GM20431 (cell line): Measurements from ENCODE around the gene AMIGO2.

Experiments used
- in situ Hi-C: fragments of 300-500 bp; cut with MseI, MboI; formaldehyde crosslinking; loops from one replicate; pipeline ENCODE4 v1.15.0; 2020; ENCODE audit warnings: low sequenced_read_pairs; ENCODE audit not compliant: unreplicated experiment

Gene AMIGO2

DNA sequence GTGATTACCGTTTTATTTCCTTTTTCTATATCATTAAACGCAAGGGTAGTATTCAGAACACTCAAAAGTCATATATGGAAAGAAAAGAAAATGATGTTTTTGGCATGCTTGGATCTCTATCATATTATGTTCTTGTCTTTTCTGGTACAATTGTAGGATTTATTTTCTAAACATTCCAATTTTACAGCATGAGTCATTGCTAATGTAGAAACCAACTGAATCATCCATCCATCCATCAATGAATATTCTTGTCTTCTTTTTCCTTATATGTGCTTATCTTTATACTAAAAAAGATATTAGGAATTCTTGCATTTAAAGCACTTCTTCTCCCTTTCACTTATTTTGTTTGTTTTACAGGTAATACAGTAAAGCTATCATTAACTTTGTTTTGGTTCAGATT, 20.4 kb upstream of the AMIGO2 start:
- in situ Hi-C loops = no loop called here

DNA sequence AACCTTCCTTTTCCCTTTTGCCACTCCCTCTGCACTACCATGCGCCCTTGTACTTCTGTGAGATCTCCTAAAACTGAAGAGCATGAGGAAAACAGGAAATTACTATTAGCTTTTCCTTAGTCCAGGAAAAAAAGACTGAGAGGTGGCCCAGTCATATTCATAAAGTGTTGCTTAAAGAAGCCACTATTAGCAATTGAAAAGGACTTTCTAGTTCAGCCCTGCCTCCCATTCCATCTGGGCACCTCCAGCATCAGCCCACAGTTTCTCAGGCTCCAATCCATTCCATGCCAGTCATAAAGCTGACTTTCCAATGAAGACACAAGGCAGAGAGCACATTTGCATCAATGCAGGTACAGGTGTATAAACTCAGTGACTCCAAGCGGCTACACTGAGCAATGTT, 19.9 kb upstream of the AMIGO2 start:
- in situ Hi-C loops = loop anchor here (25.0 kb wide), 1 partner anchor 188 kb away; no protein-coding TSS in a partner anchor

DNA sequence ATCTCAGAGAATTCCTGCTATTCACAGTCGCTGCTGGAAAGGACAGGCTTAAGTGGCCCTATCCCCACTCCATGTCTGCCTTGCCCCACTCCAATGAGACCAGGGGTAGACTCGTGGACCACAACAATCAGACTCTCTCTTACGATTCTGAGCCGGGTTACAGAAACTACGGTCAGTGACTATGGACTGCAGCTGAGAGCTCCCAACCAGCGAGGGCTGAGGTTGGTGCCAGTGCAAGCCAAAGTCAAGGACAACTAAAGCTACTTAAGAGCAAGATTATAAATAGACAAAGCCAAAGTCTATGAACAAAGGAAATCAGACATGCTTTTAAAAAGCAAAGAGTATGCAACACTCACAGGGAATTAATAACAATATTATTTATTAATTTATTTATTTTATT, 18.3 kb upstream of the AMIGO2 start:
- in situ Hi-C loops = loop anchor here (25.0 kb wide), 1 partner anchor 189 kb away; no protein-coding TSS in a partner anchor

DNA sequence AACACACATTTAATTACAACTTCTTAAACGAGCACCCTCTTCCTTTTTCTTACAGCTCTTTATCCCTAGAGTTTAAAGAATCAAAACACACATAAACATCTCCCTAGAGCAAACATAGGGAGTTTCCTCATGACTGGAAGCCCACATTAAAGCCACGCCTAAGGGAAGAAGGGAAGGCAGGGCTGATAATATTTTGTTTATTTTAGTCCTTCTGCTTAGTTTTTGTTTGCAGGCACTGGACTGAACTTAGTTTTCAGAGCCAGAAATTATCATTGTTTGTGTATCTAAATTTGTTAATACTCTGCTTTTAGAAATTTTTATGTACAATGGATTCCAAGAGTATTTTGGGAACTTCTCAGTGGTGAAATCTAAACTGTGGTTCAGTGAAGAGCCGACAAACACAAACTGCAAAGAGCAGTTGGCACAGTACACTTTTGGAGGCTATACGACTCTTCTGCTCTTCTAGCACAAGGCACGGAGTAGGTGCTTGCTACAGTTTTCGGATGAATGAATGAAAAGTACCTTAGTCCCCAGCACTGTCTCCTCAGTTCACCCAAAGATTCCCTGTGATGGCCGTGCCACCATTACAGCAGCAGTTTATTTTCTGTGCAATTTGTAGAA, 17.6 kb upstream of the AMIGO2 start:
- in situ Hi-C loops = loop anchor here (25.0 kb wide), 1 partner anchor 190 kb away; no protein-coding TSS in a partner anchor

DNA sequence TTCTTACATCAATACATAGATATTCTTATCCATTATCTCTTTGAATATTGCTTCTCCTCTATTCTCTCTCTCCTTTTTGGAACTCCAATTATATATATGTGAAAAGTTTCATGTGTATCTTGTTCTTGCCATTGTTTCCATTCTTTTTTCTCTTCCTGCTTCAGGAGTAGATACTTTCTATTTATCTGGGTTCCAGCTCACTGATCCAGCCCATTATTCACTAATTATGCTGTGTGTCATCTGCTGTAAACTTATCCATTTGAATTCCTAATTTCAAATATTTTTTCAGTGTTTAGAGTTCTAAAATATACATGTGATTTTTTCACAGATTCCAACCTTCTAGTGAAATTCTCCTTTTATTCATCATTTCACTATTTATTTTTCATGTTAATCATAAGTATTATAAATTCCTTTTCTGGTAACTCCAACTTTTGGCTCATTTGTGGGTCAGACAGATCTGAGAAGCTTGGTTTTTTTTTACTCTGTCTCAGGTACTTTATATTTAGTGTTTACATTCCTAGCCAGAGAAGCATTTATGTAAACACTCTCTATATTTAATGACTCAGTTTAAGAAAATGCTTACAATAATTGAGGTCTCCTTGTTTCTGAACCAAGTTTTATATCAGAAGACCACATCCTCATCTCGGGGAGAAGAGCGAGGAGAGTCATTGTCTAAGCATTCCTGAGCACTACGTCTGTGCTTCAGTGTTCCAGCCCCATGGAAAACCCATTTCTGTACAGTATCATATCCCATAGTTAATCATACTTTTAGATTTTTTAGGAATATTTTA, 15.9 kb upstream of the AMIGO2 start:
- in situ Hi-C loops = loop anchor here (25.0 kb wide), 1 partner anchor 192 kb away; no protein-coding TSS in a partner anchor

DNA sequence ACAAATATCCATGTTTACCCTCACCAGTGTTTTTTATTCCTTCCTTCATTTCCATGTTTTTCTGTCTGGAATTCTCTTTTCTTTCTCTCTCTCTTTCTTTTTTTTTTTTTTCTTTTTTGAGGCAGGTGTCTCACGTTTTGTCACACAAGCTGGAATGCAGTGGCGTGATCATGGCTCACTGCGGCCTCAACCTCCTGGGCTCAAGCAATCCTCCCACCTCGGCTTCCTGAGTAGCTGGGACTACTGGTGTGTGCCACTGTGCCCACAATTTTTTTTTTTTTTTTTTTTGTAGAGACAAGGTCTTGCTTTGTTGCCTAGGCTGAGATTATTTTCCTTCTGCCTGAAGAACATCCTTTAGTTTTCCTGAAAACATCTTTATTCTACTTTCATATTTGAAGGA, 15.0 kb upstream of the AMIGO2 start:
- in situ Hi-C loops = loop anchor here (25.0 kb wide), 1 partner anchor 192 kb away; no protein-coding TSS in a partner anchor

DNA sequence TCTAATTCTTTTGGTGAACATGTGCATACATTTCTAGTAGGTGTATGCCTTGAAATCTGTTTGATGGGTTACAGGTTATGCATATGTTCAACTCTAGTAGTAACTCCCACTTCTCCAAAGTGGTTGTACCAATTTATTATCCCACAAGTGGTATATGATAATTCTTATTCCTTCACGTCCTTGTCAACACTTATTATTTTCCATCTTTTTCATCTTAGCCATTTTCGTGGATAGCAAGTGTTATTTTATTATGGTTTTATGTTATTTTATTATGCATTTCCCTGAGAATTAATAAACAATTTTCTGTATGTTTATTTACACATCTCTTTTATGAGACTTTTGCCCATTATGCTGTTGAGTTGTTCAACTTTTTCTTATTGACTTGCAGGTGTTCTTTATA, 11.2 kb upstream of the AMIGO2 start:
- in situ Hi-C loops = loop anchor here (25.0 kb wide), 1 partner anchor 196 kb away; no protein-coding TSS in a partner anchor

DNA sequence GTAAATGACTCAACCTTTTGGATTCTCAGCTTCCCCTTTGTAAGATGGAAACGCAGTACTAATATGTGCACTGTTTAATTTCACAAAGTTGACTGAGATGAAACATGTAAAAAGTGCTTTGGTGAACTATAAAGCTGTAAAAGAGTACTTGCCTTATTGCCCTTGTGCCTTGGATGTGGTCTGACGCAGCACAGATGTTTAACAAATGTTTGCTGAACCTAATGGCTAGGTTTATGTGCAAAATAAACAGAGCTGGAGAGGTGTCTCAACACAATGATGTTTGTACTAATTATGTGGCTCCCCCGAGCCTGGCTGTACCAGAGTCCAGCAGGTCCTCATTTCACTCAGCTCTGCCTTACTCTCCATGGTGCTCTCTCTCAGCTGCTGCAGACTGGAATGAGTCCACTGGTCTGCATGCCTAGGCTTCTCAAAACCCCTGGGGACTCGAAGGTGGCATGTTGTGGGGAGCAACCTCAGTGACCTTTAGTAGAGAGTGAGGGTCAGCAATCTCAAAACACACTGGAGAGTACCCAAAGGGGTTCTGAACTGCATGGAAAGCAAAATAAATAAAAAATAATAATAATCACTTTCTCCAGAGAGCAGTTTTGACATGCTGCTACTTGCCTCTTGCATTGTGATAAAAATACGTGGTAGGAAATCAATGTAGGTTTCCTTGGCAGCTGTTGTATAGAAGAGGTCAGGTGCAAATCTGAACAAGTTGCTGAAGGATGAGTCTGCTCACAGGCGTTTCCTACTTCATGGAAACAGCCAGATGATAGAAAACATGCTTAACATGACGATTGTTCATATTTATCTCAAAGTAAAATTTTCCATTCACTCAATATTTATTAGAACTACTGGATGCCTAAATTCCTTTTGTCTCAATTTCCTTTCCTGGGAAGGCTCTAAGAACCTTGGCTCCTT, 8.5 kb upstream of the AMIGO2 start:
- in situ Hi-C loops = loop anchor here (25.0 kb wide), 1 partner anchor 199 kb away; no protein-coding TSS in a partner anchor

DNA sequence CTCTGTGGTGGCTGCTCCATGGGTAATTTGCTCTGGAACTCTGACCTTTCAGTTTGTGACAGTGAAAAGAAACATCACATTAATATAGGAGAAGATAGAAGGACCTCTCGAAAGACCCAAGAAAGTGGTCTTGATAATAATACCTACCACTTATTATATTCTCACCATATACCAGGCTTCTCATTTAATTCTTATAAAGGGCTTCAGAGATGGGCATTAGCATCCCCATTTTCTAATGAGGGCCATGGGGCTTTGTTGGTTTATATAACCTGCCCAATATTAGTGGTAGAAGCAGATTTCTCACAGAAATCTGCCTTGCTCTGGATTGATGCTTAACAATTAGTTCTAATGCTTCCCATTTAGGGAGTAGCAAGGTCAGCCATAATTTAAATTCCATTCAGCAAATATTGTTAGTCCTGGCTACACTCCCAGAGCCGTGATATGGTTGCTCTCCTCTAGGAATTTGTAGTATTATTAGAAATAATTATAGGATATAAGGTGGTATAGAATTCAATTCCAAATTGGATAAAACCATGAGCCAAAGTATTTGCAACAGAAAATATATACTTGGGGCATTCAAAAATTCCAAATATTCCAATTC, 7.4 kb upstream of the AMIGO2 start:
- in situ Hi-C loops = loop anchor here (25.0 kb wide), 1 partner anchor 200 kb away; no protein-coding TSS in a partner anchor

DNA sequence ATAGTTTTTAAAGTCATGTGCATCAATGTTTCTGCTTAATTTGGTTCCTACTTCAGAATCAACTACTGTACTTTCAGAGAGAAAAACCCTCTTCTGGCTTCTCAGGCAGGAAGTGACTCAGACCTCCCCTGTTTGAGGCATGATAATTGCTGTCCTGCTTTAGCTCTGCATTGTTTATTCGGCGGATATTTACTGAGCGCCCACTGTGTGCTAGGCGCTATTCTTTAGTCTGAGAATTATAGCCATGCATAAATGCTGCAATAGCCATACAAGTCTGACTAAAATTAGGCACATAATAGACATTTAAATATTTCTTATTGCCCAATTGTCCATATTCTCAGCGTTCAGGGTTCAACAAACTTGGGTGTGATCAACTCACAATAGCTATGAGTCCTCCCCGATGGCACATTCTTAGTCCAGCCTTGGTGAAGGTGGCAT, 6.1 kb upstream of the AMIGO2 start:
- in situ Hi-C loops = loop anchor here (25.0 kb wide), 1 partner anchor 201 kb away; no protein-coding TSS in a partner anchor

DNA sequence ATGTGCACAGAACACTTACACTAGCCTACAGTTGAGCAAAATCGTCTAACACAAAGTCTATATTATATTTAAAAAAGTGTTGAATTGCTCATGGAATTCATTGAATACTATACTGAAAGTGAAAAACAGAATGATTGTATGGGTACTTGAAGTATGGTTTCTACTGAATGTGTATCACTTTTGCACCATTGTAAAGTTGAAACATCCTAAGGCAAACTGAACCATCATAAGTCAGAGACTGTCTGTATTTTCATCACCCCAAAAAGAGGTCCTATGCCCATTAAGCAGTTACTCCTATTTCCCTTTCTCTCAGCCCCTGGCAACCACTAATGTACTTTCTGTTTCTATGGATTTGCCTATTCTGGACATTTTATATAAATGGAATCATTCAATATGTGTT, 4.4 kb upstream of the AMIGO2 start:
- in situ Hi-C loops = loop anchor here (25.0 kb wide), 1 partner anchor 203 kb away; no protein-coding TSS in a partner anchor

DNA sequence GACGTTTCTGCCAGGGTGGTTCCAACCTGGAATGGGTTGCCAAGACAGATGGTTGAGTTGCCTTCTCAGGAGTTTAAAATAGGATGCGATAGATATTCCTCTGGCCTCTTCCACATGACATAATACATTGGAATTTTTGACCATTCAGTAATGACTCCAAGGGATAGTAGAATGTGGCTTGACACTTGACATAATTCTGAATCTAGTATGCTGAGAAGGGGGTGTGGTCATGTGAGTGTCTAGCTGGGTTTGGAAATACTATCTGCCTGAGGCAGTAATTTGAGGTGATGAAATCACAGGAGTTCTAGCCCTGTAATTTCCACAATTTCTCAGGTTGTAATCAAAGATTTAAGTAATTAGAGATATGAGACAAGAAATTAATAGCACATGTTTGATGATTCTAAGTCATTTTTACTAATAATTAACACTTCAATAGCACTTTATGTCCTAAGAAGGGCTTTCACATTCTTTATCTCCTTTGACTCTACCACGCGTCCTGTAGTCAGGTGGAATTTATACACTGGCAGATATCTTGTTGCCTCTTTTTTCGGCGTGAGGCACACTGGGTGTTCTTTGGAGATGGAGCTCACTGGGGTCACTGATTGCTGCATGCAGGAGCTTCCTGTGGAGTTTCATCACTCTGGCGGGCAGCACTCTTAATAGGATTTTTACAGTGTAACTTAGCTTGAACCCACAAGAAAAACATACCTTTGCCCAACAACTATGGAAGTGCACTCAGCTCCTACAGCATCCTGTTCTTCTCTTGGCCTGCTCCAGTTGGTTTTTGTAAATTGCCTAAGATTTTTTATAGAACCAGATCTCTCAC, 3.2 kb upstream of the AMIGO2 start:
- in situ Hi-C loops = loop anchor here (25.0 kb wide), 1 partner anchor 204 kb away; no protein-coding TSS in a partner anchor

DNA sequence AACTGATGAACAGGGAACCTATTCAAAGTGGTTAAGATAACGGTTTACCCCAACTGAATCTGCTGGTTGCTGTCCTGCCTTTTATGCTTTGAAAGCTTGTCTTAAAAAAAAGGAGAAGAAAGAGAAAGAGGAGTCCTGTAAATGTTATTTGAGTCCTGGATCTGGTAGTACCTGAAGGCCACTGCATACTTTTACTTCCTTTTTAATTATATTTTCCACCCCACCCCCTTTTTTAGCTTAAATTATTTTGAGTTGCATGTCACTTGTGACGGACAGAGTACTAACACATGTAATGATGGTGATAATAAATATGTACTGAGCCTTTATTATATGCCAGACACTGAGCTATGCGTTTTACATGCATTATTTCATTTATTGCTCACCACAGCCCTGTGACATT, 2.5 kb upstream of the AMIGO2 start:
- in situ Hi-C loops = loop anchor here (25.0 kb wide), 1 partner anchor 205 kb away; no protein-coding TSS in a partner anchor

DNA sequence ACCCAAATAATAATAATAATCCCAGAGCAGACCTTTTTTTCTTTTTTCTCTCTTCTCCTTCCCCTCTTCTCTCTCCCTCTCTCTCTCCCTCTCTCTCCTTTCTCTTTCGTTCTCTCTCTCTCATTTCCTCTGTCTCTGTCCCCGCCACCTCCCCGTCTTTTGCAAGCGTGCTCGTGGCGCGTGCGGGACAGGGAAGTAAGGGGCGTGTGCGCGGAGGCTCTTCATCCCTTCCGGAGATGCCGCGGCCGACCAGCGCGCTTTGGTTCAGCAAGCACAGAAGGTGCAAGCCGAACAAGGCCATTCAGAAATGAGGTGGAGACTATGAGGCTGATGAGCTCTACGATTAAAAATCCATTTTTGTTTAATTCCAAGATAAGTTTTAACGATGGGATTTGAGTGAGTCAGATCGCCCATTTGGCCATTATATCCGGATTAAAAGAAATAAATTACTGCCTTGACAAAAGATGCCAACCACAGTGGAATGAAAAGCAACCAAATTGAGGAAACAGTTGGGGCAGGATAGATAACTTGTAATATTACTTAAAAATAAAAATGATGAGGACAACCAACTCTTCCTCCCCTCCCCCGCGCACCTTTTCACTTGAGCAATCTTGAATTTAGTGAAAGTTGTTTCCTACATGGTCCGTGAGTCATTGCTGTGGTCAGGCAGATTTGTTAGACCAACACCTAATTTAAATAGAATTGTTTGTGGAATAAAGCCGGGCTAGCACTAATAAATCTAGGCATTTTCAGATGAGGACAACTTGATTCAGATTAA, 1.2 kb upstream of the AMIGO2 start:
- in situ Hi-C loops = loop anchor here (25.0 kb wide), 1 partner anchor 206 kb away; no protein-coding TSS in a partner anchor

DNA sequence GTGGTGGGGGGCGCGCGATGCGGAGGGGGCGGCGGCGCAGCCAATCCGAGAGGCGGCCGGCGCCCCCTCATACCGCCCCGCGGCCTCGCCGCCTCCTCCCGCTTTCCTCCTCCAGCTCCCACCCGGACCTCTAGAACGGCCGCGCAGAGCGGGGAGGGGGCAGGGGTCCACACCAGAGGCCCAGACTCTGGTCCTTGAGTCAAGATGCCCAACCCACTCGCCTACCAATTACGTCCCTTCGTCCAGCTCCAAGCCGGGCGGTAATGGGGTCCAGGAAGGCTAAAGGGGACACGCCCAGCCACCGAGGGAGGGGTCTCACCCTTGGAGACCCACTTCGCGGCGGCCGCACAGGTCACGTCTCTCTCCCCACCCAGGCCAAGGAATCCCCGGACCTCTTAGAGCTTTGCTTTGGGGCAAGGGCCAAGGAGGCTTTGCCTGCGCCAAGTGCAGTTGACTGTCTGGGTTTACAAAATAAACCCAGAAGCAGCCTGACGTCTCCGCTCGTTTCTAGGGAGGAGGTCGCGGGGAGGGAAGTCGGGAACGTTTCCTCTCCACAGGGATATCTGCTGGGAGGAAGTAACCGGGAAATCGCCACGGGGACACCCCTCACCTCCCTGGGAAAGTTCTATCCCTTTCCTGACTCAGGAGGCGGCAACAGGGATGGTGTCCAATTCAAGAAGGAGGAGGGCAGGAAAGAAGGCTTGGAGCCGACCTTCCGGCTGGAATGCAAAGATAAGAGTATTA, 394 bp upstream of the AMIGO2 start:
- in situ Hi-C loops = loop anchor here (25.0 kb wide), 1 partner anchor 207 kb away; no protein-coding TSS in a partner anchor

DNA sequence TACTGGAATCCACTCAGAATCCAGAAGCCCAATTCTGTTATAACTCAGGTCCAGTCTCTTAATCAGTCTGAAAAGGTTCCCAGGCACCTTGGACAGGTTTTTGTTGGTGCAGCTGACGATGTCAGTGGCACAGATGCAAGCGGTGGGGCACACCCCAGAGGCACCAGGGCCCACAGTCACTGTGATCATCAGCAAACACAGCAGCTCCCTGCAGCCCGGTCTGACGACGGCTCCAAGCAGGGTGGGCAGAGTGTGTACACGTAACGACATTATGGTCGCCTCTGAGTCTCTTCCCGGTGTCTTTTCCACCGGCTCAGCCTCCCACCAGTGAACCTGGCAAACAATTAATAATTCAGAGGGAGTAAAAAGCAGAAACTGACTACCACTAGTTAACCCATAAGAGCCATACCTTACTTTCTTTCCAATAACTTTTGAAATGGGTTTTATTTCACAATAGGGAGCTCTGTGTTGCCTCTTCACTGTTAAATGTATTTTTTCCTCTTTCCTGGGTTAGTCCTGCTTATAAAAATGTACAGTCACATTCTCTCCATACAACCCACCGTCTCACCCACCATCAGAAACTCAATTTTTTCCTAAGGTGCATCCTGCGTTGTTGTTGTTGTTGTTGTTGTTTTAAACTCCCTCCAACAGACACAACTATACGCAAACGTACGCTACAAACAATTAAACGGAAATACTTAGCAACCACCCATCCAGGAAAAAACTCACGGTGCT, 859 bp downstream of the AMIGO2 start:
- in situ Hi-C loops = loop anchor here (25.0 kb wide), 1 partner anchor 208 kb away; no protein-coding TSS in a partner anchor
